ENCODE measurements around the gene XPC. TPM values are rescaled to one million over a fixed set of nuclear protein-coding genes. Genes with fewer than 3 reads are reported as not detected.

The XPC gene
- total RNA-seq, 2 experiments from 2014 or later: 22.7 to 38.6 TPM

DNA sequence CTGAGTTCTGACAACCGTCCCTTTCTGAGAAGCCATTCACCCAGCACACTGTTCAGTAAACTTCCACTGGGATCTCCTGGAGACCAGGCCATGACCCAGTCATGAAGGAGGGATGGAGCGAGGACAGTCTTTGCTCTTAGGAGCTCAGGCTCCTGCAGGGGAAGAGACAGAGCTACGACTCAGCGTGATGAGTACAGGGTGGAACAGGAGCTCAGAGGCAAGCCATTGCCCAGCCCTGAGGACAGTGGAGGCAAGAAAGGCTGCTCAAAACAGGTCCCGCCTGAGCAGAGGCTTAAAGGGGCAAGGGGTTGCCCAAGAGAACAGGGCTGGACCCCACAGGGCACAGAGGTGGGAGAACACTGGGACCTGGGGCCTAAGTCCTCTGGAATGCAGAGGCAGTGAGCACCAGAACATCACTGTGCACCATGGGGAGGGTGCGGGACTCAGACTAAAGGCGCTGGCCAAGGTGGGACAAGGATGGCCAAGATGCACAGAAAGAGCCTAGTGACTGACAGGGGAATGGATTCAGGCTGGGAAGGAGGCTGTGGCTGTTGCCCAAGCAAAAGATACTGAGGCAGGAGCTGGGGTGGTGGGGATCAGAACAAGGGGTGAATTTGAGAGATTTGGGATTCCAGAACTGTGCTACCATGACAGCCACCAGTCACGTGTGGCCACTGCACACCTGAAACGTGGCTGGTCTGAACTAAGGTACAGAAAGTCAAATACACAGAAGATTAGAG lies 27.7 kb downstream of the XPC start:
- BruUV-seq (replicated peaks): no TSS peak
- H3K27ac ChIP-seq (ENCODE audit: low read depth, low read length, poor library complexity, severe bottlenecking): no peak overlapping the region
- H3K9me2 ChIP-seq (ENCODE audit: insufficient read depth, low read length): no peaks in the 10 kb centered on the region
- ChIA-PET POLR2A (interaction anchor here (0.6 kb wide), 1 partner anchor 1059 kb away, joined by 3 read pairs; no protein-coding TSS in a partner anchor), CTCF (ENCODE audit: unreplicated experiment) (no interaction called here)
- no peaks in the 10 kb centered on the region for H4K20me1 ChIP-seq (ENCODE audit: insufficient read depth, low read length)
- no peaks in the 10 kb centered on the region for H3K79me2 ChIP-seq (ENCODE audit: insufficient read depth, low read depth, low read length)
- no peak overlapping the region for H3K4me2 ChIP-seq (ENCODE audit: low read length)
- no peak for TF ChIP-seq EZH2phosphoT487 (IDR thresholded peaks at IDR 0.05; ENCODE audit: borderline replicate concordance, low read depth, low read length)
- TF ChIP-seq, protein P1, sequence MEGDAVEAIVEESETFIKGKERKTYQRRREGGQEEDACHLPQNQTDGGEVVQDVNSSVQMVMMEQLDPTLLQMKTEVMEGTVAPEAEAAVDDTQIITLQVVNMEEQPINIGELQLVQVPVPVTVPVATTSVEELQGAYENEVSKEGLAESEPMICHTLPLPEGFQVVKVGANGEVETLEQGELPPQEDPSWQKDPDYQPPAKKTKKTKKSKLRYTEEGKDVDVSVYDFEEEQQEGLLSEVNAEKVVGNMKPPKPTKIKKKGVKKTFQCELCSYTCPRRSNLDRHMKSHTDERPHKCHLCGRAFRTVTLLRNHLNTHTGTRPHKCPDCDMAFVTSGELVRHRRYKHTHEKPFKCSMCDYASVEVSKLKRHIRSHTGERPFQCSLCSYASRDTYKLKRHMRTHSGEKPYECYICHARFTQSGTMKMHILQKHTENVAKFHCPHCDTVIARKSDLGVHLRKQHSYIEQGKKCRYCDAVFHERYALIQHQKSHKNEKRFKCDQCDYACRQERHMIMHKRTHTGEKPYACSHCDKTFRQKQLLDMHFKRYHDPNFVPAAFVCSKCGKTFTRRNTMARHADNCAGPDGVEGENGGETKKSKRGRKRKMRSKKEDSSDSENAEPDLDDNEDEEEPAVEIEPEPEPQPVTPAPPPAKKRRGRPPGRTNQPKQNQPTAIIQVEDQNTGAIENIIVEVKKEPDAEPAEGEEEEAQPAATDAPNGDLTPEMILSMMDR (conservative IDR thresholded peaks at IDR 0.05; ENCODE audit: low read length): no peak
- peaks cover 50% of the 10 kb centered on the region for H3K36me3 ChIP-seq (ENCODE audit: insufficient read depth, low read length)
- DNase-seq (ENCODE audit: low spot score): no peak
- H3K4me3 ChIP-seq (ENCODE audit: low read depth, low read length, poor library complexity, severe bottlenecking): no peak overlapping the region
- intact Hi-C loops (cut with micrococcal nuclease; ENCODE audit: unreplicated experiment): no loop called here
- no peaks in the 10 kb centered on the region for H3K9me3 ChIP-seq (ENCODE audit: low read length)
- no peak overlapping the region for H2AFZ ChIP-seq (ENCODE audit: low read length)
- no peaks in the 10 kb centered on the region for H3K4me1 ChIP-seq (ENCODE audit: insufficient read depth, low read length, poor library complexity, severe bottlenecking)

DNA sequence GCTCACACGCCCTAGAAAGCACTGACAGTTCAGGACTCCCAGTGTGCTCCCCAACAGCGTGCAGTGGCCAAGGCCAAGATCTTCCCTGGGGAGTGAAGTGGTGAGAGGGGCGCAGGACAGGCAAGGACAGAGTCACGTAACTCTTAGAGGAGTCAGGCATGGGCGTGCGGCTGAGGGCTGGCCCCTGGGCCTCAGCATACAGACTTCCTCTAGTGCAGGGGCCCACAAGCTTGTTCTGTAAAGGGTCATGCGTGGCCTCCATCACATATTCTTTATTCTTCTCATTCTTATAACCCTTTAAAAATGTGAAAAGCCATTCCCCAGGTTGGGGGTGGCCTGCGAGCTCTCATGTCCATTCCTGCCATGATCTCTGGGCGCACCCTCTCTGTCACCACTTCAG lies 28.3 kb downstream of the XPC start:
- no peak for DNase-seq (ENCODE audit: low spot score)
- Histone ChIP-seq H3K4me3 (ENCODE audit: low read depth, low read length, poor library complexity, severe bottlenecking) (no peak overlapping the region), H2AFZ (ENCODE audit: low read length) (no peak overlapping the region), H3K4me1 (ENCODE audit: insufficient read depth, low read length, poor library complexity, severe bottlenecking) (no peaks in the 10 kb centered on the region), H4K20me1 (ENCODE audit: insufficient read depth, low read length) (no peaks in the 10 kb centered on the region), H3K79me2 (ENCODE audit: insufficient read depth, low read depth, low read length) (no peaks in the 10 kb centered on the region), H3K4me2 (ENCODE audit: low read length) (no peak overlapping the region), H3K36me3 (ENCODE audit: insufficient read depth, low read length) (peaks cover 52% of the 10 kb centered on the region), H3K9me3 (ENCODE audit: low read length) (no peaks in the 10 kb centered on the region), H3K27ac (ENCODE audit: low read depth, low read length, poor library complexity, severe bottlenecking) (no peak overlapping the region), H3K9me2 (ENCODE audit: insufficient read depth, low read length) (no peaks in the 10 kb centered on the region)
- intact Hi-C loops (cut with micrococcal nuclease; ENCODE audit: unreplicated experiment): no loop called here
- no peak for TF ChIP-seq EZH2phosphoT487 (IDR thresholded peaks at IDR 0.05; ENCODE audit: borderline replicate concordance, low read depth, low read length)
- TF ChIP-seq, protein P1 (conservative IDR thresholded peaks at IDR 0.05; ENCODE audit: low read length): no peak
- POLR2A ChIA-PET: interaction anchor here (0.6 kb wide), 1 partner anchor 1085 kb away, joined by 4 read pairs; no protein-coding TSS in a partner anchor
- CTCF ChIA-PET (ENCODE audit: unreplicated experiment): no interaction called here
- no TSS peak for BruUV-seq (replicated peaks)

Measured in OCI-LY7 (cell line).